Fibroblast of skin of abdomen (primary cell): ENCODE measurements around the gene SPDYE3.
"Not testable (repeated sequence)": the region's sequence is repeated elsewhere in the genome, so short reads cannot be mapped to it uniquely, and the experiment has no call there.

Source experiments
- DNase-seq: peaks from one replicate; pipeline ENCODE4 v3.0.0-alpha.2; 2013

SPDYE3 gene

GRCh38 chr7:100292162-100292561 lies 15.3 kb upstream of the SPDYE3 start:
- not testable (repeated sequence) for DNase-seq

GRCh38 chr7:100295269-100295668 lies 12.2 kb upstream of the SPDYE3 start:
- not testable (repeated sequence) for DNase-seq

GRCh38 chr7:100297852-100298631 lies 9.5 kb upstream of the SPDYE3 start:
- not testable (repeated sequence) for DNase-seq

GRCh38 chr7:100298632-100298895 lies 8.9 kb upstream of the SPDYE3 start:
- not testable (repeated sequence) for DNase-seq

- DNase-seq: not testable (repeated sequence)
These were observed 3.0 kb upstream of the SPDYE3 start for GRCh38 chr7:100304526-100304925.

- not testable (repeated sequence) for DNase-seq
These were observed 10.8 kb downstream of the SPDYE3 start for GRCh38 chr7:100318329-100318728.

- DNase-seq: not testable (repeated sequence)
These were observed 14.1 kb downstream of the SPDYE3 start for GRCh38 chr7:100321648-100322047.

GRCh38 chr7:100324194-100324593 lies 16.7 kb downstream of the SPDYE3 start:
- not testable (repeated sequence) for DNase-seq

GRCh38 chr7:100325671-100326070 lies 18.2 kb downstream of the SPDYE3 start:
- DNase-seq: not testable (repeated sequence)

- DNase-seq: not testable (repeated sequence)
These were observed 19.4 kb downstream of the SPDYE3 start for GRCh38 chr7:100326914-100327313.

- DNase-seq: peak; percentile 92
These were observed 28.3 kb downstream of the SPDYE3 start for GRCh38 chr7:100335566-100336466.

- DNase-seq: not testable (repeated sequence)
These were observed 30.7 kb downstream of the SPDYE3 start for GRCh38 chr7:100338083-100338696.

GRCh38 chr7:100341286-100341685 lies 33.8 kb downstream of the SPDYE3 start:
- not testable (repeated sequence) for DNase-seq

- DNase-seq: no peak
These were observed 35.3 kb downstream of the SPDYE3 start for GRCh38 chr7:100342765-100343164.

GRCh38 chr7:100344124-100344559 lies 36.6 kb downstream of the SPDYE3 start:
- not testable (repeated sequence) for DNase-seq

GRCh38 chr7:100344560-100345287 lies 37.2 kb downstream of the SPDYE3 start:
- peak; percentile 14 for DNase-seq

- peak; percentile 54 for DNase-seq
These were observed 37.8 kb downstream of the SPDYE3 start for GRCh38 chr7:100345288-100345672.

GRCh38 chr7:100346921-100347320 lies 39.4 kb downstream of the SPDYE3 start:
- DNase-seq: no peak

- DNase-seq: no peak
These were observed 41.3 kb downstream of the SPDYE3 start for GRCh38 chr7:100348805-100349204.

- no peak for DNase-seq
These were observed 42.3 kb downstream of the SPDYE3 start for GRCh38 chr7:100349757-100350156.

- no peak for DNase-seq
These were observed 44.2 kb downstream of the SPDYE3 start for GRCh38 chr7:100351657-100352058.

- DNase-seq: not testable (repeated sequence)
These were observed 44.8 kb downstream of the SPDYE3 start for GRCh38 chr7:100352230-100352781.
